ACC112 (cell line): ENCODE measurements around the gene KCNN3.

Experiments used
- H2AFZ ChIP-seq: fragments of 200-600 bp; sonication (generic); one replicate; pipeline ENCODE4 v1.6.0; 2017; ENCODE audit warnings: antibody characterized with exemption, low read length; ENCODE audit not compliant: unreplicated experiment
- H3K27ac ChIP-seq: fragments of 200-600 bp; sonication (generic); 2 replicates; pipeline ENCODE4 v1.5.1; 2014; ENCODE audit warnings: low read depth, mild to moderate bottlenecking, antibody characterized with exemption, low read length, moderate library complexity
- H3K27me3 ChIP-seq: fragments of 200-600 bp; sonication (generic); 2 replicates; pipeline ENCODE4 v1.6.1; 2014; ENCODE audit warnings: mild to moderate bottlenecking, antibody characterized with exemption, low read length, moderate library complexity, mixed read lengths; ENCODE audit not compliant: insufficient read depth
- H3K36me3 ChIP-seq: fragments of 200-600 bp; sonication (generic); 2 replicates; pipeline ENCODE4 v1.6.1; 2016; ENCODE audit warnings: mild to moderate bottlenecking, antibody characterized with exemption, low read length, moderate library complexity, mixed read lengths; ENCODE audit not compliant: insufficient read depth
- H3K4me1 ChIP-seq: fragments of 200-600 bp; sonication (generic); one replicate; pipeline ENCODE4 v1.6.1; 2016; ENCODE audit warnings: low read length, mixed read lengths; ENCODE audit not compliant: insufficient read depth, unreplicated experiment, control insufficient read depth
- H3K4me3 ChIP-seq: fragments of 200-600 bp; sonication (generic); 2 replicates; pipeline ENCODE4 v1.5.1; 2014; ENCODE audit warnings: mild to moderate bottlenecking, low read depth, low read length
- H3K79me2 ChIP-seq: fragments of 200-600 bp; sonication (generic); one replicate; pipeline ENCODE4 v1.6.0; 2016; ENCODE audit warnings: low read length; ENCODE audit not compliant: control insufficient read depth, unreplicated experiment, insufficient read depth

KCNN3 gene

GRCh38 chr1:154838988-154839387, 31.1 kb downstream of the KCNN3 start:
- no peaks in the 10 kb centered on the region for H3K79me2 ChIP-seq
- H3K27ac ChIP-seq: no peak overlapping the region
- H3K27me3 ChIP-seq: peaks cover 5% of the 10 kb centered on the region
- no peak overlapping the region for H2AFZ ChIP-seq
- no peak overlapping the region for H3K4me3 ChIP-seq
- H3K36me3 ChIP-seq: no peaks in the 10 kb centered on the region
- H3K4me1 ChIP-seq: peaks cover 6% of the 10 kb centered on the region

- peaks cover 5% of the 10 kb centered on the region for H3K27me3 ChIP-seq
- H3K4me1 ChIP-seq: peaks cover 6% of the 10 kb centered on the region
- no peak overlapping the region for H3K4me3 ChIP-seq
- no peaks in the 10 kb centered on the region for H3K36me3 ChIP-seq
- no peaks in the 10 kb centered on the region for H3K79me2 ChIP-seq
- H2AFZ ChIP-seq: no peak overlapping the region
- no peak overlapping the region for H3K27ac ChIP-seq
These were observed 31.6 kb downstream of the KCNN3 start for GRCh38 chr1:154838461-154838860.

- Histone ChIP-seq H3K4me1 (peaks cover 6% of the 10 kb centered on the region), H3K27ac (no peak overlapping the region), H3K27me3 (peaks cover 5% of the 10 kb centered on the region), H3K4me3 (no peak overlapping the region), H2AFZ (no peak overlapping the region), H3K36me3 (no peaks in the 10 kb centered on the region), H3K79me2 (no peaks in the 10 kb centered on the region)
These were observed 32.4 kb downstream of the KCNN3 start for GRCh38 chr1:154837672-154838171.

GRCh38 chr1:154837034-154837671, 32.9 kb downstream of the KCNN3 start:
- H3K27ac ChIP-seq: no peak overlapping the region
- no peak overlapping the region for H2AFZ ChIP-seq
- H3K36me3 ChIP-seq: no peaks in the 10 kb centered on the region
- no peaks in the 10 kb centered on the region for H3K79me2 ChIP-seq
- H3K4me1 ChIP-seq: peaks cover 6% of the 10 kb centered on the region
- peaks cover 5% of the 10 kb centered on the region for H3K27me3 ChIP-seq
- H3K4me3 ChIP-seq: no peak overlapping the region

GRCh38 chr1:154835531-154836324, 34.4 kb downstream of the KCNN3 start:
- Histone ChIP-seq H2AFZ (no peak overlapping the region), H3K27ac (no peak overlapping the region), H3K4me3 (no peak overlapping the region), H3K27me3 (peaks cover 5% of the 10 kb centered on the region), H3K79me2 (no peaks in the 10 kb centered on the region), H3K4me1 (peaks cover 5% of the 10 kb centered on the region), H3K36me3 (no peaks in the 10 kb centered on the region)

GRCh38 chr1:154833841-154834240, 36.2 kb downstream of the KCNN3 start:
- Histone ChIP-seq H3K27me3 (peaks cover 5% of the 10 kb centered on the region), H3K79me2 (no peaks in the 10 kb centered on the region)

GRCh38 chr1:154833209-154833608, 36.9 kb downstream of the KCNN3 start:
- Histone ChIP-seq H3K79me2 (no peaks in the 10 kb centered on the region), H3K27me3 (peaks cover 9% of the 10 kb centered on the region), H3K4me1 (no peaks in the 10 kb centered on the region), H3K4me3 (no peak overlapping the region), H3K27ac (no peak overlapping the region), H3K36me3 (no peaks in the 10 kb centered on the region), H2AFZ (no peak overlapping the region)

More at GRCh38 chr1:154833841-154834240, 36.2 kb downstream of the KCNN3 start:
- no peak overlapping the region for H3K4me3 ChIP-seq
- no peaks in the 10 kb centered on the region for H3K4me1 ChIP-seq
- H3K27ac ChIP-seq: no peak overlapping the region
- H3K36me3 ChIP-seq: no peaks in the 10 kb centered on the region
- H2AFZ ChIP-seq: no peak overlapping the region

- Histone ChIP-seq H2AFZ (no peak overlapping the region), H3K27ac (no peak overlapping the region), H3K36me3 (no peaks in the 10 kb centered on the region), H3K27me3 (peaks cover 9% of the 10 kb centered on the region), H3K79me2 (no peaks in the 10 kb centered on the region), H3K4me1 (no peaks in the 10 kb centered on the region), H3K4me3 (no peak overlapping the region)
These were observed 37.7 kb downstream of the KCNN3 start for GRCh38 chr1:154832384-154832783.

- Histone ChIP-seq H2AFZ (no peak overlapping the region), H3K27ac (no peak overlapping the region), H3K79me2 (no peaks in the 10 kb centered on the region), H3K4me1 (no peaks in the 10 kb centered on the region), H3K4me3 (no peak overlapping the region), H3K27me3 (peaks cover 9% of the 10 kb centered on the region), H3K36me3 (no peaks in the 10 kb centered on the region)
These were observed 38.6 kb downstream of the KCNN3 start for GRCh38 chr1:154831462-154831861.

GRCh38 chr1:154829062-154829461, 41.0 kb downstream of the KCNN3 start:
- Histone ChIP-seq H3K79me2 (no peaks in the 10 kb centered on the region), H3K27me3 (peaks cover 14% of the 10 kb centered on the region), H2AFZ (no peak overlapping the region), H3K4me1 (no peaks in the 10 kb centered on the region), H3K27ac (no peak overlapping the region), H3K4me3 (no peak overlapping the region), H3K36me3 (no peaks in the 10 kb centered on the region)
